ENCODE data around the gene USP6NL. TPM values are rescaled to one million over a fixed set of nuclear protein-coding genes. Genes with fewer than 3 reads are reported as not detected.

The USP6NL gene
- total RNA-seq, 1 experiment from 2014 or later = 24.6 TPM

DNA sequence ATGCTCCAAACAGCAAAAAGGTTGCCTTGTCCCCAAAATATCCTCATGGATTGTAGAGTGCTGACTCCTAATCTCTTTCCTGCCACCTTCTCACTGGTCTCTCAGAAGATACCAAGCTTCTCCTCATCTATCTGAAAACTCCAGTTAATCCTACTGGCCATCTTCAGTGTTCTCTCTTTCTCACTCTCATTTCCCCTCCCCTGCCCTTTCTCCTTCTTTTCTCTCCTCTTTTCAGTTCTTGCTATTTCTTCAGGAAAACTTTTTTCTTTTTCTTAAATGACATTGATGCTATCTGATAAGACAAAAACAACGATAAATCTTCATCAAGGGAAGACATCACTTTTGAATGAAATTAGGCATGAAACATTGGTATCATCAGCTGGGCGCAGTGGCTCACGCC is 109.8 kb downstream of the USP6NL start:
- H2AFZ ChIP-seq (ENCODE audit: low read depth, low read length, poor library complexity, severe bottlenecking) = no peak overlapping the region
- intact Hi-C loops (cut with micrococcal nuclease) = no loop called here
- H3K9me2 ChIP-seq (ENCODE audit: insufficient read depth) = no peaks in the 10 kb centered on the region
- H3K4me3 ChIP-seq (replicated peaks in 1 of 2; ENCODE audit: low read depth in 1 of 2, low read length in 2 of 2) = no peak overlapping the region
- ChIA-PET CTCF (no interaction called here), POLR2A (no interaction called here), RAD21 (ENCODE audit: low non-redundant PET in 1 of 2, low total read pairs in 2 of 2, uncharacterized antibody in 2 of 2, unreplicated experiment in 2 of 2) (no interaction called here)
- no peaks in the 10 kb centered on the region for H3K9me3 ChIP-seq (ENCODE audit: control insufficient read depth in 1 of 2, insufficient read depth in 1 of 2, low read depth in 1 of 2, low read length in 2 of 2)
- H3K79me2 ChIP-seq (ENCODE audit: insufficient read depth, low read length) = no peaks in the 10 kb centered on the region; the same call in 1 of the 2 replicates
- BruUV-seq (replicated peaks) = no TSS peak
- no peaks in the 10 kb centered on the region for H3K27me3 ChIP-seq (ENCODE audit: insufficient read depth, low read length)
- DNase-seq (ENCODE audit: low read depth, low spot score) (no peak), ATAC-seq (no peak)
- no peak overlapping the region for H3K4me2 ChIP-seq (ENCODE audit: low read length)
- no peak overlapping the region for H3K9ac ChIP-seq (ENCODE audit: low read length)
- no peak overlapping the region for H3K27ac ChIP-seq (ENCODE audit: low read depth, low read length)
- TF ChIP-seq EZH2phosphoT487 (IDR thresholded peaks at IDR 0.05; ENCODE audit: borderline replicate concordance) (no peak), FOSL1 (IDR thresholded peaks at IDR 0.05; ENCODE audit: low read depth) (no peak), EGR1 (IDR thresholded peaks at IDR 0.05; ENCODE audit: low read depth) (no peak), EZH2 (IDR thresholded peaks at IDR 0.05) (no peak), SP1 (IDR thresholded peaks at IDR 0.05; ENCODE audit: low read depth) (no peak), SRF (IDR thresholded peaks at IDR 0.05; ENCODE audit: low read depth) (no peak), ZFX (IDR thresholded peaks at IDR 0.05) (no peak), ELF1 (IDR thresholded peaks at IDR 0.05; ENCODE audit: borderline replicate concordance, low read depth) (no peak), SIN3A (IDR thresholded peaks at IDR 0.05; ENCODE audit: low read depth) (no peak), RAD21 (IDR thresholded peaks at IDR 0.05; ENCODE audit: low read depth) (no peak), JUND (IDR thresholded peaks at IDR 0.05) (no peak), YY1 (IDR thresholded peaks at IDR 0.05; ENCODE audit: extremely low read depth, insufficient replicate concordance, low read depth, low read length) (no peak), ZNF274 (IDR thresholded peaks at IDR 0.05; ENCODE audit: low read depth, low read length) (no peak), POLR2AphosphoS5 (IDR thresholded peaks at IDR 0.05; ENCODE audit: low read depth, low read length) (no peak), POLR2A (IDR thresholded peaks at IDR 0.05; ENCODE audit: borderline replicate concordance, extremely low read depth, insufficient read depth, insufficient read length) (no peak)
- TF ChIP-seq, protein P1, sequence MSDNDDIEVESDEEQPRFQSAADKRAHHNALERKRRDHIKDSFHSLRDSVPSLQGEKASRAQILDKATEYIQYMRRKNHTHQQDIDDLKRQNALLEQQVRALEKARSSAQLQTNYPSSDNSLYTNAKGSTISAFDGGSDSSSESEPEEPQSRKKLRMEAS (IDR thresholded peaks at IDR 0.05) = no peak
- TF ChIP-seq, protein P2, sequence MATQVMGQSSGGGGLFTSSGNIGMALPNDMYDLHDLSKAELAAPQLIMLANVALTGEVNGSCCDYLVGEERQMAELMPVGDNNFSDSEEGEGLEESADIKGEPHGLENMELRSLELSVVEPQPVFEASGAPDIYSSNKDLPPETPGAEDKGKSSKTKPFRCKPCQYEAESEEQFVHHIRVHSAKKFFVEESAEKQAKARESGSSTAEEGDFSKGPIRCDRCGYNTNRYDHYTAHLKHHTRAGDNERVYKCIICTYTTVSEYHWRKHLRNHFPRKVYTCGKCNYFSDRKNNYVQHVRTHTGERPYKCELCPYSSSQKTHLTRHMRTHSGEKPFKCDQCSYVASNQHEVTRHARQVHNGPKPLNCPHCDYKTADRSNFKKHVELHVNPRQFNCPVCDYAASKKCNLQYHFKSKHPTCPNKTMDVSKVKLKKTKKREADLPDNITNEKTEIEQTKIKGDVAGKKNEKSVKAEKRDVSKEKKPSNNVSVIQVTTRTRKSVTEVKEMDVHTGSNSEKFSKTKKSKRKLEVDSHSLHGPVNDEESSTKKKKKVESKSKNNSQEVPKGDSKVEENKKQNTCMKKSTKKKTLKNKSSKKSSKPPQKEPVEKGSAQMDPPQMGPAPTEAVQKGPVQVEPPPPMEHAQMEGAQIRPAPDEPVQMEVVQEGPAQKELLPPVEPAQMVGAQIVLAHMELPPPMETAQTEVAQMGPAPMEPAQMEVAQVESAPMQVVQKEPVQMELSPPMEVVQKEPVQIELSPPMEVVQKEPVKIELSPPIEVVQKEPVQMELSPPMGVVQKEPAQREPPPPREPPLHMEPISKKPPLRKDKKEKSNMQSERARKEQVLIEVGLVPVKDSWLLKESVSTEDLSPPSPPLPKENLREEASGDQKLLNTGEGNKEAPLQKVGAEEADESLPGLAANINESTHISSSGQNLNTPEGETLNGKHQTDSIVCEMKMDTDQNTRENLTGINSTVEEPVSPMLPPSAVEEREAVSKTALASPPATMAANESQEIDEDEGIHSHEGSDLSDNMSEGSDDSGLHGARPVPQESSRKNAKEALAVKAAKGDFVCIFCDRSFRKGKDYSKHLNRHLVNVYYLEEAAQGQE (IDR thresholded peaks at IDR 0.05; ENCODE audit: low read depth) = no peak
- TF ChIP-seq, protein P3, sequence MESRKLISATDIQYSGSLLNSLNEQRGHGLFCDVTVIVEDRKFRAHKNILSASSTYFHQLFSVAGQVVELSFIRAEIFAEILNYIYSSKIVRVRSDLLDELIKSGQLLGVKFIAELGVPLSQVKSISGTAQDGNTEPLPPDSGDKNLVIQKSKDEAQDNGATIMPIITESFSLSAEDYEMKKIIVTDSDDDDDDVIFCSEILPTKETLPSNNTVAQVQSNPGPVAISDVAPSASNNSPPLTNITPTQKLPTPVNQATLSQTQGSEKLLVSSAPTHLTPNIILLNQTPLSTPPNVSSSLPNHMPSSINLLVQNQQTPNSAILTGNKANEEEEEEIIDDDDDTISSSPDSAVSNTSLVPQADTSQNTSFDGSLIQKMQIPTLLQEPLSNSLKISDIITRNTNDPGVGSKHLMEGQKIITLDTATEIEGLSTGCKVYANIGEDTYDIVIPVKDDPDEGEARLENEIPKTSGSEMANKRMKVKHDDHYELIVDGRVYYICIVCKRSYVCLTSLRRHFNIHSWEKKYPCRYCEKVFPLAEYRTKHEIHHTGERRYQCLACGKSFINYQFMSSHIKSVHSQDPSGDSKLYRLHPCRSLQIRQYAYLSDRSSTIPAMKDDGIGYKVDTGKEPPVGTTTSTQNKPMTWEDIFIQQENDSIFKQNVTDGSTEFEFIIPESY (IDR thresholded peaks at IDR 0.05; ENCODE audit: extremely low read depth, insufficient replicate concordance, low read length) = no peak
- TF ChIP-seq, protein P4, sequence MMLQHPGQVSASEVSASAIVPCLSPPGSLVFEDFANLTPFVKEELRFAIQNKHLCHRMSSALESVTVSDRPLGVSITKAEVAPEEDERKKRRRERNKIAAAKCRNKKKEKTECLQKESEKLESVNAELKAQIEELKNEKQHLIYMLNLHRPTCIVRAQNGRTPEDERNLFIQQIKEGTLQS (IDR thresholded peaks at IDR 0.05) = no peak
- H3K4me1 ChIP-seq (ENCODE audit: control insufficient read depth in 1 of 2, insufficient read depth in 2 of 2, low read length in 2 of 2) = no peaks in the 10 kb centered on the region
- H4K20me1 ChIP-seq (ENCODE audit: insufficient read depth) = no peaks in the 10 kb centered on the region
- H3K36me3 ChIP-seq (ENCODE audit: control insufficient read depth in 1 of 2, insufficient read depth in 2 of 2, low read length in 2 of 2) = no peaks in the 10 kb centered on the region
